Measurements from ENCODE around the gene SCARF2. TPM values are rescaled to one million over a fixed set of nuclear protein-coding genes. Genes with fewer than 3 reads are reported as not detected.
"Not testable (repeated sequence)": the region's sequence is repeated elsewhere in the genome, so short reads cannot be mapped to it uniquely, and the experiment has no call there.

The SCARF2 gene, protein sequence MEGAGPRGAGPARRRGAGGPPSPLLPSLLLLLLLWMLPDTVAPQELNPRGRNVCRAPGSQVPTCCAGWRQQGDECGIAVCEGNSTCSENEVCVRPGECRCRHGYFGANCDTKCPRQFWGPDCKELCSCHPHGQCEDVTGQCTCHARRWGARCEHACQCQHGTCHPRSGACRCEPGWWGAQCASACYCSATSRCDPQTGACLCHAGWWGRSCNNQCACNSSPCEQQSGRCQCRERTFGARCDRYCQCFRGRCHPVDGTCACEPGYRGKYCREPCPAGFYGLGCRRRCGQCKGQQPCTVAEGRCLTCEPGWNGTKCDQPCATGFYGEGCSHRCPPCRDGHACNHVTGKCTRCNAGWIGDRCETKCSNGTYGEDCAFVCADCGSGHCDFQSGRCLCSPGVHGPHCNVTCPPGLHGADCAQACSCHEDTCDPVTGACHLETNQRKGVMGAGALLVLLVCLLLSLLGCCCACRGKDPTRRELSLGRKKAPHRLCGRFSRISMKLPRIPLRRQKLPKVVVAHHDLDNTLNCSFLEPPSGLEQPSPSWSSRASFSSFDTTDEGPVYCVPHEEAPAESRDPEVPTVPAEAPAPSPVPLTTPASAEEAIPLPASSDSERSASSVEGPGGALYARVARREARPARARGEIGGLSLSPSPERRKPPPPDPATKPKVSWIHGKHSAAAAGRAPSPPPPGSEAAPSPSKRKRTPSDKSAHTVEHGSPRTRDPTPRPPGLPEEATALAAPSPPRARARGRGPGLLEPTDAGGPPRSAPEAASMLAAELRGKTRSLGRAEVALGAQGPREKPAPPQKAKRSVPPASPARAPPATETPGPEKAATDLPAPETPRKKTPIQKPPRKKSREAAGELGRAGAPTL
- 17.6 TPM for total RNA-seq

DNA sequence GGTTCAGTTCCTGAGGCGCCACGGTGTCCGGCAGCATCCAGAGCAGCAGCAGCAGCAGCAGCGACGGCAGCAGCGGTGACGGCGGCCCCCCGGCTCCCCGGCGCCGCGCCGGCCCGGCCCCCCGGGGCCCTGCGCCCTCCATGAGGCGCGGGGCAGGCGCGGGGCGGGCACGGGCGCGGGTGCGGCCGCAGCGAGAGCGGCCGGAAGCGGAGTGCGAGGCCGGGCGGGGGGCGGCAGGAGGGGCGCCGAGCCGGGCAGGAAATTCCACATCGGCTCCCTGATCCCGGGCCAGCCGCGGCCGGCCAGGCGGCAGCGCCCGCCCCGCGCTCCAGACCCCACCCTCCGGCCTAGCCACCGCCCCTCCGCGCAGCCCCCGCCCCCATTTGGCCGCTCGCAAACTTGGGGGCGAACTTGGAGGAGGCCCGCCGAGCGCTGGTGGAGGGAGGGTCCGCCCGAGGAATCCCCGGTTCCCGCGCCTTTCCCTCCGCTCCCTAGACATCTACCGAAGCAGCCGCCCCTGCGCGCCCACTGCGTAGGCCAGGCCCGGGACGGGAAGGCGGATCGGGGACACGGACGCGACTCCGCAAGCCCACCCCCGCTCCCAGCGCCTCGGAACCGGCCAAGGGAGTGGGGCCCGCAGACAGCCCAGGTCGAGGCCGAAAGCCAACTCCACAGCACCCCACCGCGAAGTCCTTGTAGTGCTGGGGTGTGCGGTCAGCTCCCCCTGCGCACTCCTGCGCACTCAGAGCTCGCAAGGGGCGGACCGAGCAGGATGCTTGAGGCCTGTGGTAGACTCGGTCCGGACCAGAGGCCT is at the start of gene SCARF2:
Gene SCARF2, minus strand, starts transcription at position 213 of the 814 bp plus-strand sequence. Its CDS starts 71 bp downstream, at position 142.
- DNase-seq (ENCODE audit: low spot score), result peak; percentile 46

DNA sequence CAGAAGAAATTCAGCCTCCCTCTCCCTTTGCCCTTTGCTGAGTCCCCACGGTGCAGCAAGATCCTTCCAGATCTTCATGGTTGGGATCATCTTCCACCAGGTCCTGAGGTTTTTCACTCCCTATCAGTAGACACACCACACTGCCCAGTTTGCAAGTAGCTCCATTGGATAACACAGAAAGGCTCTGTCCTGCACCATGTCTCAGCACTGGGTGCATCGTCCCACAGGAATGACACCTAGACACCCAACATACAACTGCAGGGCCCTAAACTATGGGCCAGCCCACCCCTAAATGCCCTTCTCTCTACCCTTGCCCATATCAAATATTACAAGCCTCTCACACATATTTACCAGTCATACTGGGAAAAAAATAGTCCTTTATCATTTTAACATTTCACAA is 48.6 kb upstream of the SCARF2 start:
- DNase-seq (ENCODE audit: low spot score), result no peak

DNA sequence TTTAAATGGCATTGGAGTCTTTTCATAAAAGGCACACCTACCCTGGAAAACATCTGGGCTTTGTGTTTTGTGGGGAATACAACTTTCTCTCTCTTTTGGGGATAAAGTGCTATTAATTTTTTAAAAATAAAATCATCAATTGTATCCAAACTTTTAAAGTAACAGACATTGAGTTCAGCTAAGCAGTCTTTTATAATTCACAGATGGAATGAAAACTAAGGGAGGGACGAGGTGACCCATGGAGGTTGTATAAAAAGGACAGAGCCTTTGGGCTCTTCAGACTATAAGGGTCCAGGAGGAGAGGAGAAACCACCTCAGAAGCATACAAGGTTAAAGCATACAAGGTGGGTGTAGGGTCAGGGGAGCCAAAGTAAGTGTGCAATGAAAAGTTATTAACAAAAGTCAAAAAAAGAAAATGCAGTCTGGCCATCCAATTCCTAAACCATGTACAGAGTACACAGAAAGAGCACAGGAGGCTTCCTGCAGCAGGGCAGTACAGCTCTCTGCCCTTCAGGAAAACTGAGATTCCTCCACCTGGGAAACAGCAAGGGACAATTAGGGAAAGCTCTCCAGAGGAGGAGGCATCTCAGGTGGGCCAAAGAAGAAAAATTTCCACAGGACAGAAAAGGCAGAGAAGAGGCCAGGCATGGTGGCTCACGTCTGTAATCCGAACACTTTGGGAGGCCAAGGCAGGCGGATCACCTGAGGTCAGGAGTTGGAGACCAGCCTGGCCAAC is 47.5 kb upstream of the SCARF2 start:
- DNase-seq (ENCODE audit: low spot score), result no peak

DNA sequence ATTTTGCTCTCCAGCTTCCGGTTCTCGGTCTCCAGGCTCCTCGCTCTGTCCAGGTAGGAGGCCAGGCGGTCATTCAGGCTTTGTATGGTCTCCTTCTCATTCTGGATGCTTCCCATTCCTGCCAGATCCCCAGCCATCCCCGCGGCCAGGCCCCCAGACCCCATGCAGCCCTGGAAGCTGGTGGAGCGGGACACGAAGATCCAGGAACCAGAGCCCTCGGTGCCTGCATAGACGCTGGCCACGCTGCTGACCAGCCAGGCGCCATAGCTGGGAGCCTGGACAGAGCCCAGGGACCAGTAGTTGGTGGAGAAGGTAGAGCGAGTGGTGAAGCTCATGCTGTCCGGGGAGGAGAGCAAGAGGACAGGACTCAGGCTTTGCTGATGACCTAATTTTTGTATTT is 46.1 kb upstream of the SCARF2 start:
- DNase-seq (ENCODE audit: low spot score), result no peak

DNA sequence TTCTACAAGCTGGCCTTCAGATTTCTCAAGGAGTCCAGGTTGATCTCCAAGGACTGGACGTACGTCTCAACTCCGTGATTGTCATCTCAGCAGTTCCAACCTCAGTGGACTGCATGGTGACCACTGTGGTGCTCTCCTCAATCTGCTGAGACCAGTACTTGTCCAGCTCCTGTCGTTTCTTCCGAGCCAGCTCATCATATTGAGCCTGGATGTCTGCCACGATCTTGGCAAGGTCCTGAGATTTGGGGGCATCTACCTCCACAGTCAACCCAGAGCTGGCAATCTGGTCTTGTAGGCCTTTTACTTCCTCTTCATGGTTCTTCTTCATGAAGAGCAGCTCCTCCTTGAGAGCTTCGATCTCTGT is 45.5 kb upstream of the SCARF2 start:
- DNase-seq (ENCODE audit: low spot score), result not testable (repeated sequence)

DNA sequence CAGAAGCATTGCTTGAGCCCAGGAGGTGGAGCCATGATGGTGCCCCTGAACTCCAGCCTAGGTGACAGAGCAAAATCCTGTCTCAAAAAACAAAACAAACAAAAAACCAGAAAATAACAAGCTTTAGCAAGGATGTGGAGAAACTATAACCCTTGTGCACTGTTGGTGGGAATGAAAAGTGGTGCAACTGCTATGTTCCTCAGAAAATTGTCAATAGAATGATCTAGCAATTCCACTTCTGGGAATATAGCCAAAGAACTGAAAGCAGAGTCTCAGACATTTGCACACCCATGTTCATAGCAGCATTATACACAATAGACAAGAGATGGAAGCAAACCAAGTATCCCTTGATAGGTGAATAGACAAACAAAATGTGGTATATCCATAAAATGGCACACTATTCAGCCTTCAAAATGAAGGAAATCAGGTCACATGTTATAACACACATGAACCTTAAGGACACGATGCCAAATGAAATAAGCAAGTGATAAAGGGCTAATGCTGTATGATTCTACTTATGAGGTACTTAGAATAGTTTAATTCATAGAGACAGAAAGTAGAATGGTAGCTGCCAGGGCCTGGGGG is 42.1 kb upstream of the SCARF2 start:
- DNase-seq (ENCODE audit: low spot score), result no peak

DNA sequence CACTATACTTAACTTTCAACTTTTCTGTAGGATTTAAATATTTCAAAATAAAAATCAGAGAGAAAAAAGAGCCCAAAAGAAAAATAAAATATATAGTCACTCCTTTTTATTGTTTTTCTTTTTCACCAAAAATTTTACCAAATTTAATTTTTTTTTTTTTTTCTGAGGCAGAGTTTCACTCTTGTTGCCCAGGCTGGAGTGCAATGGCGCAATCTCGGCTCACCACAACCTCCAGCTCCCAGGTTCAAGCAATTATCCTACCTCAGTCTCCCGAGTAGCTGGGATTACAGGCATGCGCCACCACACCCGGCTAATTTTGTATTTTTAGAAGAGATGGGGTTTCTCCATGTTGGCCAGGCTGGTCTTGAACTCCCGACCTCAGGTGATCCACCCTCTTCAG is 40.4 kb upstream of the SCARF2 start:
- DNase-seq (ENCODE audit: low spot score), result not testable (repeated sequence)

DNA sequence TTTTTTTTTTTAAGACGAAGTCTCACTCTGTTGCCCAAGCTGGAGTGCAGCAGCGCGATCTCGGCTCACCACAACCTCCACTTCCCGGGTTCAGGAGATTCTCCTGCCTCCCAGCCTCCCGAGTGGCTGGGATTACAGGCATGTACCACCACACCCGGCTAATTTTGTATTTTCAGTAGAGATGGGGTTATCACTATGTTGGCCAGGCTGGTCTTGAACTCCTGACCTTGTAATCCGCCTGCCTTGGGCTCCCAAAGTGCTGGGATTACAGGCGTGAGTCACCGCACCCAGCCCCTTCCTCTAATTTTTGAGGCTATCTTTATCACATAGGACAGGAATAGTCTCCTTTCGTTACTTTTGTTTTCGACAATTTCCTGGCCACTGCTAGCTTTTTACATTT is 37.9 kb upstream of the SCARF2 start:
- not testable (repeated sequence) for DNase-seq (ENCODE audit: low spot score)

DNA sequence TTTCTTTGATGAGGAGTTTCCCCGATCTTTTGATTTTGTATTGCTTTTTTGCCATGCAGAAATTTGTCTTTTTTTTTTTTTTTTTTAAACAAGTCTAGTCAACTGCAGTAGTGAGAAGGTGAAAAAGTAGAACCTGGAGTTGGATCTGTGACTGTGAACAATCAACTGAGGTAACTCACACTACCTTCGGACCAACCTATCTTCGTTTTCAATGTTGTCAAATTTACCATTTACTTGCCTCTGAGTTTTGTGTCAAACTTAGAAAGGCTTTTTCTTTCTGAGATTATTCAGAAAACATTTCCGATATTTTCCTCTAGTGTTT is 37.5 kb upstream of the SCARF2 start:
- DNase-seq (ENCODE audit: low spot score), result no peak

DNA sequence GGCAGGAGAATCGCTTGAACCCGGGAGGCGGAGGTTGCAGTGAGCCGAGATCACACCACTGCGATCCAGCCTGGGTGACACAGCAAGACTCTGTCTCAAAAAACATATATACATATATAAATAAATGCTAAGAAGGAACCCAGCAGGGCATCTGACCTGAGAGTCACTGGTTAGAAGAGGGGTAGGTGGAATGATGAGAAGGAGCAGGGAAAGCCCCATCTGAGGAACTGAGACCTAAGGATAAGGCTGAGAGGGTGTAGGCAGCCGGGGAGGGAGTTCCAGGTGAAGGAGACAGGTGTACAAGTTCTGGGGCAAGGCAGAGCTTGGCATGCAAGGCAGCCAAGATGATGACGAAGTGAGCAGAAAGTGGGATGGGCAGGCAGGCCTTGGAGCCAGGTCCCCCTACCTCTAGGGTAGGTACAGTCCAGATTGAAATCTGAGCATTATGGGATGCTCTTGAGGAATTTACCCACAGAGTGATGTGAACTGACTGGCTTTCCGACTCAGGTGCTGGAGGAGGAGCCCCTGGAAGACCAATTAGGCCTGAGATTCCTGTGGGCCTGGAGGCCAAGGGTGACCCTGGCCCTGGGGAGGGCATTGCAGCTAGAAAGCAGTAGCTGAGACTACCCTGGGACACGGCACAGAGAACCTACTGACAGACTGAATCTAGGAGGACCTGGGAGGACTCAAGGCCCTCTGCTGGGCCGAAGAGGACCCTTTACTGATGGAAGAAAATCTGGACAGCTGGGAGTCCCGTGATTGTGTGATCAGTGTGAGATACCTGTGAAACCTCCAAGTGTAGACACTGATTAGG is 35.2 kb upstream of the SCARF2 start:
- DNase-seq (ENCODE audit: low spot score), result no peak

DNA sequence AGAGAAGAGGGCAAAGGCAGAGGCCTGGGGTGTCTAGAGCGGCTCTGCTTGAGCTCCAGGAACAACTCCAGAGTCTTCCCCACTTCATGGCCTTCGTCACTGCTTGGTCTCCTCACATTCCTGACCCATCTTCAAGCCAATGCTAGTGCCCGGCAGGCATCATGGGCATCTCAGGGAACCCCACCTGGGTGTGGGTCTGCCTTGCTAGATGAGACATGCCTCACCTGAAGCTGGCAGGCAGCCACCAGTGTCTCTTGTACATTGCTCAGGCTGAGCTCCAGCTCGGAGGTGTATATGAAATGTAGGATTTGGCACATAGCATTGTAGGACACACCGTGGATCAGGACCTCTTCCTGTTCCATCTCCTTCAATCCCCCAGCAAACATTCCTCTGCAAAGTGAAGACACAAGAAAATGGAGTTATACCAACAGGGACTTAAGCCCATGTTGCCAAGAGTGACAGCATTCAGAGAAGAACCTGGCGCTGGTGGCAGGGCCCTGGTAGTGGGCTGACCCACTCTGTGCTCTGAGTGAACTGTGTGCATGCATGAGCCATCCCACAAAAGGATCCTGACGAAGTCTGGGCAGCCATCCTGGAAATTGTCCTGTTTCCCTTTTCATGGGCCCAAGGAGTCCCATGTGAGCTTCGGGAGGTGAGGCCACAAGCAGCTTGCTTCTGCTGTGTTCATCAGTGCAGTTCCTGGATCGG is 33.7 kb upstream of the SCARF2 start:
- no peak for DNase-seq (ENCODE audit: low spot score)

DNA sequence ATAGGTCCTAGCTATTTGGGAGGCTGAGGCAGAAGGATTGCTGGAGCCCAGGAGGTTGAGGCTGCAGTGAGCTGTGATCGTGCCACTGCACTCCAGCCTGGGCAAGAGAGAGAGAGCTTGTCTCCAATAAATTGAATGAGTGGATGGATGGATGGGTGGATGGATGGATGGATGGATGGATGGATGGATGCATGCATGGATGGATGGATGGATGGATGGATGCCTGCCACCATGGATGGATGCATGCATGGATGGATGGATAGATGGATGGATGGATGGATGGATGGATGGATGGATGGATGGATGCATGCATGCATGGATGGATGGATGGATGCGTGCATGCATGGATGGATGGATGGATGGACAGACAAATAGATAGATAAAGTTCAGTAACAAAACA is 32.9 kb upstream of the SCARF2 start:
- not testable (repeated sequence) for DNase-seq (ENCODE audit: low spot score)

DNA sequence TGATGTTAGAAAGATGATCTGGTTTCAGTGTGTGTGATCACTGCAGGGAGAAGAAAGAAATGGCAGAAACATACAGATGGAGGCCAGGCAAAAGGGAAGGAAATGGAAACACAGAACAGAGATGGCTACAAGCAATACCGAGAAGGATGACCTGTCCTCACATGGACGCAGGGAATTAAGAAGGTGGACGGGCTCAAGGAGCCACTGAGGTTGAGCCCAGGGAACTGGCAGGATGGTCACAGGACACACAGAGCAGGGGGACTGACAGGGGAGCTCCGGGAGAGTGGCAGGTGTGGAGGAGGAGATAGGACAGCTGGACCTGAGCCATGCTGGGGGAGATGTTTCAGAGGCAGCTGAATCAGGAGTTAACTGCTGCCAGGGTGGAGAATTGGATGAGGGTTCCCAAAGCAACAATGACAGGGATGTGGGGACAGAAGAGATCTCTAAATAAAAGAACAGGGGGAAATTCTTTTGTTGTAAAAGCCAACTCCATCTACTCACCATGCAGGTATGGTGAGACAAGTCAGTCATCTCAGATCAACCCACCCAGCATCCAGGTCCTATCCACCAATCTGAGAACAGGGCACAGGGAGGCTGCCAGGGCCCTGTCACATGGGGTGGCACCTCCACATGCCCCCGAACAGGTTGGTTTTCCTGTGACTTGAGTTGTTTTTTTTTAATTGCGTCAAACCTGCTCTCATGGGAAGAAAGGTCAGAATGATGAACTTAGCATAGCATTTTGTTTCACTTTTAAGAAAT is 31.7 kb upstream of the SCARF2 start:
- DNase-seq (ENCODE audit: low spot score), result no peak

DNA sequence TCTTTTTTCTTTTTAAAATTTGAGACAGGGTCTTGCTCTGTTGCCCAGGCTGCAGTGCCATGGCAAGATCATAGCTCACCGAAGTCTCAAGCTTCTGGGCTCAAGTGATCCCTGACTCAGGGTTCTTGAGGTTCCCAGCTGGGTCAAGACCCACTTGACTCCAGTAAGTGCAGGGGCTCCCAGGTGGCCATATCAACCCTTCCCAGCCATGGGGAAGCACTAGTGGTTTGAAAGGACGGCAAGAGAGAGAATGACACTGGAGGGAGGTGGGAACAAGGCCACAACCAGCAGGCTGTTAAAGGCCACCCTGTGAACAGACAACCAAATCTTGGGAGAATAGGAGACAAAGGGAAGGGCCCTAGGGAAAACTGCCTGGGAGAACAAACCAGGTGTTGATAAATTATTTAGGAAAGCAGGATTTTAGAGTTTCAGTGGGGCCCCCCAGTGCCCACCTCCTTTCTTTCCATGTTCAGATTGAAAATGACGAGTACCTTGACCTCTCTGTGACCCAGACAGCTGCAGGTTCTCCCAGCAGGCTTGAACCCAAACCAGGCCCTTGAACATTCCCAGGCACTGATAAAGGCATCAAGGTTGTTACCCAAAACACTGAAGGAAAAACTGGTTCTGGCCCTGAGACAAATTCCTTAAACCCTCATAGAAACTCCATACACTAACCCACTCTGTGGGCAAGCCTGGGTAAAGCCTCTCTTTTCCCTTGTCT is 29.2 kb upstream of the SCARF2 start:
- DNase-seq (ENCODE audit: low spot score), result no peak

DNA sequence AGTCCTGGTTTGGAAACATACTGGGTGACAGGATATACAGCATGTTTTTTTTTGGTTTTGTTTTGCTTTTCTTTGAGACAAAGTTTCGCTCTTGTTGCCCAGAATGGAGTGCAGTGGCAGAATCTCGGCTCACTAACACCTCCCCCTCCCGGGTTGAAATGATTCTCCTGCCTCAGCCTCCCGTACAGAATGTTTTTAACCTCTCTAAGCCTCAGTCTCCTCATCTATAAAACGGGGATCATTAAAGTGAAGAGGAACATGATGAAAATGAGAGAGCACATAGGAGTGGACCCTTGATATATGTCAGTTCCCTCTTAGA is 28.1 kb upstream of the SCARF2 start:
- no peak for DNase-seq (ENCODE audit: low spot score)

DNA sequence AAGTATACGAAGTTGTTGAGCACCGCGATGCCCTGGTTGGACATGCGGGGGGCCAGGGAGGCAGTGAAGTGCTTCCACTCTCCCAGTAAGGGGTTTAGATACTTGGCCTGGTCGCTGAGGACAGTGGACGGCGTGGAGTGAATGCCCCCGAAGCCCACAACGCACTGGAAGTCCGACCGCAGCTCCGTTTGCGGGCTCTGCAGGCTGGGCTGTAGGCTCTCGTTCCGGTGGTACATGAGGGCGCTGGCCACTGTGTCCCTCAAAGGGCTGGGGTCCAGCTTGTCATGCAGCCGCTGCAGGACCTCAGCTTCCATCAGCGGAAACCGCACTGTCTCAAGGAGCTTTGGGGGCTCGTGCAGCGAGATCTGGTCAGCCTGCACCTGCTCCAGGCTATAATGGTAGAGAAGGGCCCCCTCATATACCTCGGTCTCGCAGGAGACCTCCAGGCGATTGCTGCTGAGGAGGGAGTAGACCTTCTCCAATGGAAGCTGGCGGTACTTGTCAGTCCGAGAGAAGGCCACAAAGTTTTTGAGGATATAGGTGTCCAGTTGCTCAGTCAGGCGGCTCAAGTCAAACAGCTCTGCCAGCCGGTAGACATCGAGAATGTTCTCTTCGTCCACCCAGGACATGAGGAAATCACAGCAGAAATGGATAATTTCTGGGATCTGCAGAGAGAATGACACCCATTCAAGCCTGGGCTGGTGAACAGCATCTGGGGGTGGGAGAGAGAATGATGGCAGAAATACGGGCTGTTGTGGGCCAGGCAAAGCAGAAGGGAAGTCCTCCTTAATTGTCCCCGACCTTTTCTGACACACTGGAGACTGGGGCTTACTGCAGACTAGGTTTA is 27.5 kb upstream of the SCARF2 start:
- no peak for DNase-seq (ENCODE audit: low spot score)

DNA sequence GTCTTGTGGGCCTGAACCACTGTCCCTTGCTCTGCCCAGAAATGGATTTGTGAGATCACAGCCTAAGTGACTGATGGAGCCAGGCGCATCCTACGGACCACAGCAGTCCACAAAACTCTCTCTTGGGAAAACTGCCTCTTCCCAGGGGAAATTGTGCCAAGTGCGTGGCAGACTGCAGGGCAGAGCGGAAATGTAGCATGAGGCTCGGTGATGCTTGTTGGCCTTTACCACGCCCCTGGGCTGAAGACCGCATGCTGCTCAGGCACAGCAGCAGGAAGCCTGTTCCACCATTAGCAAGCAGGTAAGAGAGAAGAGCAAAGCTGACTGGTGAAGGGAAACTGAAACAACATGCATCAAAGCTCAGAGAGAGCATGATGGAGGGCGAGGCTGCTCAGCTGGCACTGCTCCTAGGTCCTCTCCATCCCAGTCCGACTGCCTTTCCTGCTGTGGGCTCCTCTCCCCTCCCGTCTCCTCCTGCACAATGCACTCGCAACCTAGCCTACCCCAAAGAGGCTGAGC is 26.5 kb upstream of the SCARF2 start:
- no peak for DNase-seq (ENCODE audit: low spot score)

Data from mucosa of gallbladder (tissue), 1 donor.